HFF-Myc (cell line): Measurements from ENCODE around the gene SMIM32.

Experiments
- DNase-seq: peaks from one replicate; pipeline ENCODE4 v3.0.0-alpha.2; 2011; ENCODE audit warnings: low read depth; ENCODE audit errors: extremely low read depth
- H3K4me3 ChIP-seq: replicated peaks from 2 replicates; pipeline ENCODE4 v1.5.1; 2011; ENCODE audit warnings: low read depth, mild to moderate bottlenecking, control low read depth, low read length
- CTCF ChIP-seq: IDR thresholded peaks from 2 replicates; pipeline ENCODE4 v1.5.1; 2012; ENCODE audit warnings: mild to moderate bottlenecking, low read depth, low read length, control low read depth; ENCODE audit errors: missing control alignments

Gene SMIM32

GRCh38 chr5:136209346-136209910 lies 16.5 kb upstream of the SMIM32 start:
- H3K4me3 ChIP-seq, result no peak overlapping the region
- TF ChIP-seq CTCF, result no peak
- DNase-seq, result no peak

- DNase-seq, result no peak
- no peak overlapping the region for H3K4me3 ChIP-seq
- TF ChIP-seq CTCF, result no peak
Observed at GRCh38 chr5:136208916-136209315, 16.0 kb upstream of the SMIM32 start.

GRCh38 chr5:136207631-136208030 lies 14.7 kb upstream of the SMIM32 start:
- no peak for TF ChIP-seq CTCF

GRCh38 chr5:136206361-136206760 lies 13.4 kb upstream of the SMIM32 start:
- DNase-seq, result no peak
- TF ChIP-seq CTCF, result no peak
- H3K4me3 ChIP-seq, result no peak overlapping the region

More at GRCh38 chr5:136207631-136208030, 14.7 kb upstream of the SMIM32 start:
- DNase-seq, result no peak
- H3K4me3 ChIP-seq, result no peak overlapping the region

GRCh38 chr5:136205941-136206340 lies 13.0 kb upstream of the SMIM32 start:
- no peak for TF ChIP-seq CTCF
- no peak overlapping the region for H3K4me3 ChIP-seq
- DNase-seq, result no peak

- TF ChIP-seq CTCF, result no peak
- DNase-seq, result no peak
- no peak overlapping the region for H3K4me3 ChIP-seq
Observed at GRCh38 chr5:136205061-136205702, 12.2 kb upstream of the SMIM32 start.
